SKM-1 (cell line): Measurements from ENCODE around the gene SLC25A15.
"Not testable (repeated sequence)": the region's sequence is repeated elsewhere in the genome, so short reads cannot be mapped to it uniquely, and the experiment has no call there.

Experiments used
- DNase-seq: peaks from one replicate; lab custom pipeline; 2025; ENCODE audit not compliant: unreplicated experiment; lab: John Stamatoyannopoulos, UW

SLC25A15 gene

DNA sequence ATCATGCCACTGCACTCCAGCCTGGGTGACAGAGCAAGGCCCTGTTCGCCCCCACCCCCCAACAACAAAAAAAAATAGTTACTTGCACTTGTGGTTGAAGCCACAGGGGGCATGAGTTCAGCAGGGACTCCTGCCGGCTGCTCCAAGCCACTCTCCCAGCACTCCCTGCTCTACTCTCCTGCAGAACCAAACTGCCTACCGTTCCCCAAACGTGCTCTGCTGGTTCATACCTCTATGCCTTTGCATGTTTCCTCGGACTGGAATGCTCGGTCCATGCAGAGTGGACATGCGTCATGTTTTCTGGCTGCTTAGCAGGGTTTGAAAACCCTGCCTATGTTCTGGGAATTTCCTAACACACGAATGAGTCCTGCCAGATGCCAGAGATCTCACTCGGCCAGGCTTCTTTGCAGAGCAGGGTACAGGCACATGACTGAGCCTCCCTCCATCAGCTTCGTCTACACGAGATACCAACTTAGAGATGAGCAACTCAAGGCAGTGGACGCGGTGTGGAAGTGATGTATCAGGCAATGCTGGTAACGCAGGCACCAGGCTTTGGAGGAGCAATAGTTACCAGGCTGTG is 8.5 kb upstream of the SLC25A15 start:
- peak; percentile 10 for DNase-seq

DNA sequence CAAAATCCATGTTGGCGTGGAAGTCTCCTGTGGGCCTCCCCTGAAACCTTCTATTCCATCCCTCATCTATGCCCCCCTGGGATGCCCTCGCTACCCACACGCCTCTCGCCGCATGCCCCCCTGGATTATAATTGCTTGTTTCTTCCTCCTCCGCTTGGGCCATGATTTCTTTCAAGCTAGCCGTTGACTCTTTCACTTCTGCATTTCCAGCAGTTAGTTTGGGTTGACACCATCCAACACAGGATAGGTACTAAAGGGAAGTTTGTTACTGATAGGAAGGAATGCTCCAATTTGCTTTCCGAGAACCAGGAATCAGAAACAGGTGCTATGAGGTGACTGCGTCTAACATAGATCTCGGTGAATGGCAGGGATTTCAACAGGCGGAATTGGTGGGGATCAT is 7.7 kb upstream of the SLC25A15 start:
- DNase-seq, result peak; percentile 15

DNA sequence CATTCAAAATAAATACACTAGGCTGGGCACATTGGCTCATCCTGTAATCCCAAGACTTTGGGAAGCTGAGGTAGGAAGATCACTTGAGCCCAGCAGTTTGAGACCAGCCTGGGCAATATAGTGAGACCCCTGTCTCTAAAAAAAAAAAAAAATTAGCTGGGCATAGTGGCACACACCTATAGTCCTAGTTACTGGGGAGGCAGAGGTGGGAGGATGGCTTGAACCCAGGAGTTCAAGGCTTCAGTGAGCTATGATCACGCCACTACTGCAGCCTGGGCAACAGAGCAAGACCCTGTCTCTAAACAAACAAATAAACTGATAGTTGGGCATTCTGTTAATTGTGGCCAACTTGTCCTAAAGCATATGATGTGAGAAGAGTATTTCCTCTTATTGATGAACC is 6.4 kb upstream of the SLC25A15 start:
- not testable (repeated sequence) for DNase-seq

DNA sequence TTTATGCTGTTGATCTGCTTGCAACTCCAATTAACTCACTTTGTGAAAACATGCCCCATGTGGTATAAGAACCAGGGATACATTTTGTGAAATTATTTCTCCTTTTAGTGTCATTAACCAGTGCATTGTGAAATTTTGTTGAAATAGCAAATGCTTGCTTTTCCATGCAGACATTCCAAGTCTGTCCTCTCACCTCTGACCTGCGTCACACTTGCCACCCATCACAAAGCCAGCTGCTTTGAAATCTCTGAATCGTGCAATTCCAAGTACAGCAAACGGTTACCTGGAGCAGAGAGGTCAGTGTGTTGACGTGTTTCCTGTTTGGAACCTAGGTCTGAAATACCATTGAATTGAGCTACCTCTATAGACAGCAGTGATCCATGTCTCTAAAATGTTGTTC is 4.9 kb upstream of the SLC25A15 start:
- DNase-seq, result no peak

DNA sequence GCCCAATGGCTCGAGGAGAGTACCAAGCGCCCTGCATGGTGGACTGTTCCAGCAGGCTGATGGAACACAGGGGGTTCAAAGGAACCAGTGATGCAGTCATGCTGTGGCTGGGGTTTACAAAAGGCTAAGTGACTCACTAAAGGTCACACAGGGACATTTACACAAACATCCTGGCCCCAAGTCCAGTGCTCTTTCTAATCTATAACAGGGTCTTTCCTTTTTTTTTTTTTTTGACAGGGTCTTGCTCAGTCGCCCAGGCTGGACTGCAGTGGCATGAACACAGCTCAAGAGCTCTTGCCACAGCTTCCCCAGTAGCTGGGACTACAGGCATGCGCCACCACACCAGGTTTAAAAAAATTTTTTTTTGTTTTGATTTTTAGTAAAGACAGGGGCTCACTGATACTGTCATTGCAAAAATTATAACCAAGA is 2.8 kb upstream of the SLC25A15 start:
- no peak for DNase-seq

DNA sequence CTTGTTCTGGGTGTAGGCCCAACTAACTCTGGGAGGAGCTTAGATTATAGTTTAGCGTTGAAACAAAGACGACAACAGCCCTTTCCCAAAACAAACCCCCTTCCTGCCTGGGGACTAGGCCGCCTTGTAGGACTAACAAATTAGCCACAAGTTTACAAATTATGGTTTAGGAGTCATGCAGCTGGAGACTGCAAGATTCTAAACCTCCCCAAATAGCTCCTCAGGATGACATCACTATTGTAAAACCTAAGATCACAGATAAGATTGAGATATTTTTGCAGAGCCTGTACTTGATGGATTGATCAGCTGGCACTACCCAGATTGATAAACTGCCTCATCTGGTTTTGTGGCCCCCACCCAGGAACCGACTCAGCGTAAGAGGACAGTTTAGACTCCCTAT is 2.3 kb upstream of the SLC25A15 start:
- no peak for DNase-seq

DNA sequence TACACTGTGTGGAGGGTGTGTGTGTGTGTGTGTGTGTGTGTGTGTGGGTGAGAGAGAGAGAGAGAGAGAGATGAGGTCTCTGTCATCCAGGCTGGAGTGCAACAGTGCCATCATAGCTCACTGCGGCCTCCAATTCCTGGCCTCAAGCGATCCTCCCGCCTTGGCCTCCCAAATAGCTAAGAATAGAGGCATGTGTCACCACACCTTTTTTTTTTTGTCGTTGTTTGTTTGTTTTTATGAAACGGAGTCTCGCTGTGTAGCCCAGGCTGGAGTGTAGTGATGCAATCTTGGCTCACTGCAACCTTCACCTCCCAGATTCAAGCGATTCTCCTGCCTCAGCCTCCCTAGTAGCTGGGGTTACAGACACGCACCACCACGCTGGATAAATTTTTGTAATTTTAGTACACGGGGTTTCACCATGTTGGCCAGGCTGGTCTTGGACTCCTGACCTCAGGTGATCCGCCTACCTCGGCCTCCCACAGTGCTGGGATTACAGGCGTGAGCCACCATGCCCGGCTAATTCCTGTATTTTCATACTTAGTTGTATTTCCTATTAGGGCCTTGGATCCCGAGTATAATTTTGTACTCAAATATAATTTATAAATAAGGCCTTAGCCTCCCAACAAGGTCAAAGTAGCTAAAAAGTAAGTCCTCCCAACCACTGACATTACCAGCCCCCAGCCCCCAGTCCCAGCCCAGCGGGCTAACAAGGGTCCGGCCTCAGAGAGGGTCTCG is 704 bp upstream of the SLC25A15 start:
- DNase-seq, result not testable (repeated sequence)

DNA sequence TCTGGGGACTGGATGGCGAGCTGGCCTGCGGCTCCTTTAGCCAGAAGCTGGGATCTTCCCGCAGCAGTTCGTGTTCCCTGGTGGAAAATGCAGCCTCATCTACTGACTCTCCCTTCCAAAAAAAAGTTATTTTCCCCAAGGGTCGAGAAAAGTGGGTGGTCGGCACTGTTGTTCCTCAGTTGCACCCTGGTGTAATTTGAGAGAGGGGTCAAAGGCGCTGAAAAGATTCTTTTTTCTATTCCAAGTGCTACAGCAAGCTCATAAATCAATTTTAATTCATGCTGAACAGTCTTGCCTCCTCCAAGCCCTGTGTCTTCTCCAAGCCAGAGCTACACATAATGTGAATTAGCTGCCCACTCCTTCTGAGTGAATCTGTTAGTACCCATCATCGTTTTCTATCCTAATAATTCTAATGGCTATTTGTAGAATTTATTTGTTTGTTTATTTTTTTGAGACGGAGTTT is 774 bp downstream of the SLC25A15 start:
- no peak for DNase-seq

DNA sequence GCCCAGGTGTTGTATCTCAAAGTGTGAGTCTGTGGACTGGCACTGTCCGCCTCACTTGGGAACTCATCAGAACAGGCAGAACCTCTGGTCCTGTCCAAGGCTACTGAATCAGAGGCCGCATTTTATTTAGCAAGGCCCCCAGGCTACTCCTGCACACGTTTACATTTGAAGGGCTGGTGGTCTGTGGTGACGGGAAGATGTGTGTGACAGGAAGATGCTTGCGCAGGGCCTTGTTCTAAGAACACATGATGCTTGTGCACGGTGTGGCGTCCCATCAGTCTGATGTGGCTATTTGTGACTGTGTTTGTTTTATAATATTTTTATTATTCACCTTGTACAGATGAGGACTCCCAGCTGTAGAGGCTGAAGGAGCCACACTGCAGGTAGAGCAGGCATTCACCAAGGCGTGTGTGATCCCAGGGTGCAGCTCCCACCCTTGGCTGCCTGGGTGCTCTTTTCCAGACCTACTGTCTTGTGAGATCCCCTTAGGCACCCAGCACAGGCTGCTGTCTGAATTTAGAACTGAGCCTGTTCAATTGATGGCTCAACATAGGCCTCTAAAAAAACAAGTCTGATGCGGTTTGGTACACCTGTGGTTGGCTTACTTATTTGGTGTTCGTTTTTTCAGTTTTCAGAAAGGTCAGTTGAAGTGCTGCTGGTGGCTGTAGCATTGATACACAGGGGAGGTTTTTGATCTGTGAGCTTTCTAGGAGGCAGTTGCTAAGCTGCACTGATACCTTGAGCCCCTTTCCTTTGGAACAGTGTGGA is 3.1 kb downstream of the SLC25A15 start:
- no peak for DNase-seq

DNA sequence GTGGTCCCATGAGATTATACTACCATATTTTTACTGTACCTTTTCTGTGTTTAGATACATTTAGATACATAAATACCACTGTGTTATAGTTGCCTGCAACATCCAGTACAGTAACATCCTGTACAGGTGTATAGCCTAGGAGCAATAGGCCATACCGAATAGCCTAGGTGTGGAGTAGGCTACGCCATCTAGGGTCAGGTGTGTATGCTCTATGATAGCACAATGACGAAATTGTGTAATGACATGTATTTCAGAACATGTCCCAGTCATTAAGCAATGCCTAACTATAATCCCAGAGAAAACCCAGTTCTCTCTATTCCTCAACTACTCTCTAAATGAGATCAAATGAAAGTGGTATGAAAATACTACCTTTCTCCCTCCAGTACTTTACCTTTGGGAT is 3.9 kb downstream of the SLC25A15 start:
- no peak for DNase-seq

DNA sequence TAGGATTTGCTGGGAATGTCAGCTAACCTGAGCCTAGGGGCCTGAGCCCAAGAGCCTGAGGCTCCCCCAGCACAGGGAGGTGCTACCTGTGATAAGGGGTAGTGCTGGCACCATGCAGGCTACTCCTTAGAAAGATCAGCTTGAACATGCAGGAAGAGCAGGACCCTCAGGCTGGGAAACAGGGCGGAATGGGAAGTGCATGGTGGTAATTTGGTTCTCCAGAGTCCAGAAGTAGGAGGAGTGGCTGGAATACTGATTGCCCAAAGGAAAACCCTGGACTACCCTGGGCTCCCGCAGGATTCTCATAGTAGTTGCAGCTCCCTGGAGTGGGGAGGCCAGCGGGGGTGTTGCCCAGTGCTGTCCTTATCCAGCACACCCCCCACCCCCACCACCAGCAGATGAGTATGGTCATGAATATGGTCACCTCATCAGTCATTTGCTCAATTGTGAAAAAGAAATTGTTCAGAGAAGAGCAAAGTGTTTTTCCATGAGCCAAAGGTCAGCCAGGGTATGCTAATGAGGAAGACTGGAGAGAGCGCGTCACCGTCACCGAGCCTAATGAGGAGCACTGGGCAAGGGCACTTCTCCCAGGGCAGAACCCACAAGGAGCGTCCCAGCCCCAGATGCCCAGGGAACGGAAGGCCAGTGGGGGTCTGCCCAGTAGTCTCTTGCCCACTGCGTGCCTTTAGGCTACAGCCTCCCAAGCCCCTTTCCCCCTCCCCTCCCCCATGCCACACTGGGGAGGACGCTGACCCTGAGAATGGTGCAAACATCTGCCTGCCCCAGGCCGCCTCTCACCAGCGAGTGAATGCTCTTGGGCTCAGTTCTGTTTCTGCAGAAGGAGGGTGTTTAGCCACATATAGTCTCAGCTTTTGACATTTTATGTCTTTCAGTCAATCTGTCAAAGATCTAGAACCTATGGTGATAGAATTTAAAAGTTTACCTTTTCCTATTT is 5.3 kb downstream of the SLC25A15 start:
- no peak for DNase-seq

DNA sequence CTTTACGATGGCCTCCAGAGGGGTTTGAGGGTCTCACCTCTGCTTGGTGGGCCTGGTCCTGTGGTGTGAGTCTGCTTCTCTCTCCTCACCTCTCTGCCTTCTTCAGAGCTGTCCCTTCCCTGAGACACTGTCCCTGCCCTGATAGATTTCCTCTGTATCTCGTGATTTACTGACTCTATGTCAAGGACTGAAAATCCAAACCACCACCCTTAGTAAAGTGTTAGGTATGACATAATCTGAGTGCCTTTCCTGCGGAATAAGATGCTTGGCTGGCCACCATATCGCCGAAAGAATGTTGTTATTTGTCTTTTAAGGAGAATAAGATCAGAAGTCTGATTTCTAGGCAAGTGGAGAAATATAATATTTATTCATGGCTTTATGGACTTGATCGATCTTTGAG is 7.2 kb downstream of the SLC25A15 start:
- DNase-seq, result no peak

DNA sequence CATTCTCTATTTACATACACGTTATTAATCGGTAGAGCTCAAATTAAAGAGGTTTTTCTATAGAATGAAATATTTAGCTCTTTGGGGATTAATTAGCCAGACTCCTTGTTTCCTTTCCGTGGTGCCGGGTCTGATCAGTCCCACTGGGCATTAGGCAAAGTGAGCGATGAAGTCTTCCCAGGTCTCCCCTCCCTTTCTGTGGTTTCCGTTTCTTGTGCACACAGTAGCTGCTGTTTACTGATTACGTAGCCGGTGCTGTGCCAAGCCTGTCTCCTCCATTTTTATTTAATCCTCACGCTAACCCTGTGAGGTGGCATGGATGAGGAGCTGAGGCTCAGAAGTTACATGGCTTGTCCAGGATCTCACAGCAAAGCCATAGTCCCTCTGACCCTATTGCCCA is 9.0 kb downstream of the SLC25A15 start:
- DNase-seq, result no peak

DNA sequence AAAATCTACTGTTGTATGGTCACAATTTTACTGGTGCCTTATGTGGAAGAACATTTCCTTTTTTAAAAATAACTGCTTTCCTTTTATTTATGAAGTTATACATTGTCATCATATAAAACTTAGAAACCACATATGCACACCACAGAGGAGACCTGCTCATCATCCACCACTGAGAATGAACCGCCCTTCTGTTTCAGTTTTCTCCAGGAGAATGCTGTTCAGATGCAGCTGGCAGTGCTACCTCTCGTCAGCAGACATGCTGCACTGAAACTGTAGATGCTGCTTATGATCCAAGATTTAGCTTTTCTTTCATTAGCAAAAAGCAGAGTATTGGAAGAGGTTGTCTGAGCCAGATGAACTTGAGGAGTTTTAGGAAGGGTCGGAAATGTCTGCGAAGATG is 10.1 kb downstream of the SLC25A15 start:
- DNase-seq, result no peak

DNA sequence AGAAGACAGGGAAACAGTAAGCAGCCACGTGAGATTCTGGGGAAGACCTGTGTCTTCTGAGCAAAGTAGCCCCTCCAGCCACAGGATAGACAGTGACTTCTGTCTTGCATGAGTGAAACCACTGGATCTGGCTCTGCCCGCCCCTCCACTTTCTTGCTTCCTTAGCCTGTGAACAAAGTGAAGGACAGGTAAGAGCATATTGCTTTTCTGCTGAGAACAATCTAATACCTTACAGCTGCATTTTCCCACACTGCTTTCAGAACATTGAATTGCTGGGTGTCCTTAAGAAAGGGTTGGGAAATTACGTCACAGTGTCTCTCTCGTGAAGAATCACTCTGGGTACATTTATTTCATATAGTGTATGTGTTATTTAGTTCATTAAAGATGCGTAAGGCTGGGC is 11.1 kb downstream of the SLC25A15 start:
- no peak for DNase-seq

DNA sequence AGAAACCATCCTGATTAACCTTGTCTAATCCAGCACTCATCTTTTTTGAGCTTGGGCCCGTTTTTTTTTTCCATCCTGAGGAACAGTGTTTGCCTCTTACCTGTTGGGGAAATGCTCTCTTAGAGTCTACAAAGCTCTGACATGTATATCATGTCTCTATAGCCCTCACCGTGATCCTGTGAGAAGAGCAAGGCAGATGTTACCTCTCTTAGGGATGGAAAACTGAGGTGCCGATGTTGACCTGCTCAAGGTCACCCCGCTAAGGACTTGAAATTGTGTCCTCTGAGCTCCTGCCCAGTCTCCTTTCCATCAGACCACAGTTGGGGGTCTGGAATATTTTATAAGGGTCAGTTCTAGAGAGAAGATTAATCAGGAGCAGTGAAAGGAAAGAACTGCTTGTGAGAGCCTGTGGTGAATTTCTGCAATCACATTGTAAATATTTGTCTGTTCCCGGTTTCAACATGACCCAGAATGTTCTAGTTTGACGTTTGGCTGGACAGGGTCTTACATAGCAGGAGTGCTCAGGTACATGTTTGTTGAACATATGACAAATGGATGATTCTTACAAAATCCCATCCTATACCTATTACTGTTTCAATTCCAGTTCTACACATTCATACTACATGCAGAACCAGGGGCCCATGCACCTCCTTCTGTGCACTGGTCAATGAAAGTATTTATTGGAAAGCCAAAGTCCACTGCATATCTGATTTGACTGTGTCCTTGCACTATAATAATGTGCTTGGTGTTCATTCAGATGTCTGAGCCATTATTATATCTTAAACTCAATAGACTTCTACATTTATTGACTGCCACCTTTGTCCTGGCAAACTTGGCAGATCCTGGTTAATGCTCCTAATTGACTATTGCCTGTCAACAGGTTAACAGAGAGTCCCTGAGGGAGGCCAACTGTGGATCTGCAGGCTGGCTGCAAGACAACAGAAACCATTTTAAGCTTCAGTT is 12.1 kb downstream of the SLC25A15 start:
- DNase-seq, result no peak

DNA sequence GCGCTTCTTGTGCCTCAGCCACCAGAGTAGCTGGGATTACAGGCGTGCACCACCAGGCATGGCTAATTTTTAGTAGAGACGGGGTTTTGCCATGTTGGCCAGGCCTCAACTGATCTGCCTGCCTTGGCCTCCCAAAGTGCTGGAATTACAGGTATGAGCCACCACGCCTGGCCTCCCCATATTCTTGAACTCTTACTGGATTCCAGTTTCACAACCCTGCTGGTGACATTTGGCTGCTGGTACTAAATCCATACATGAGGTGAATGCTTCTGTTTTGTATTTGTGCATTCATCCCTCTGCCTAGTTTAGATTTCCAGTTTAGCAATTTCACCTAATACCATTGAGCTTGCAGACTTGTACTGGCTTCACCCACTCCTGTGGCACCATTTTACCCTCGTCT is 13.9 kb downstream of the SLC25A15 start:
- DNase-seq, result no peak

DNA sequence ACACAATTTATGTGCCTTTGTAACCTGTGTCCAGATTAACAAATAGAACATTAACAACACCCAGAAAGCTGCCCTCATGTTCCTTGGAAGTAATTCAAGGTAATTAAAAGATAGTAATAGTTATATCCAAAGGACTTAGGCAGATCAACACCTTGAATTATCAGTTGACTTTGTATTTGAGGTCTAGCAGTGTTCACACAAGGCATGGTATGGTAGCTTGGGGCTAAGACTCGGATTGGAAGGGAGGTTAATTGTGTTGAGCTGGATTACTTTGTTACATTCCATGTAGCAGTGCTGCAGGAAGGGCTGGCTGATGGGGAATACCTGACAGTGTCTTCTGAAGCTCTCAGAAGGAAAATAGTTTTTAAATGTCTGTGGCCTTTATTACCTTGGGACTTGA is 16.8 kb downstream of the SLC25A15 start:
- DNase-seq, result no peak

DNA sequence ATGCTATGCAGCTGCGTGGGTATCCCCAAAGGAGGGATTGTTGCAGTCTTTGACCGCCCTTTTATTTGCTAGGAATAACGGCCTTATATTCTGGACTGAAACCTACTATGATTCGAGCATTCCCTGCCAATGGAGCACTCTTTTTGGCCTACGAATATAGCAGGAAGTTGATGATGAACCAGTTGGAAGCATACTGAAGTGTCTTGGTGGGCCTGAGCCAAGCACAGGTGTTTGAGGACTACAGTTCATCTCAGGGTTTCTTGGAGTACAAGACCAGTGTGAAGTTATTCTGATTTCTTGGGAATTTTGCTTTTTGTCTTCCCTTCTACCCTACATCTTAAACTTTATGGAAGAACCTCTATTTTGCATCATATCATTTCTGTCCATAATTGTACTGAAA is 20.1 kb downstream of the SLC25A15 start:
- DNase-seq, result no peak

DNA sequence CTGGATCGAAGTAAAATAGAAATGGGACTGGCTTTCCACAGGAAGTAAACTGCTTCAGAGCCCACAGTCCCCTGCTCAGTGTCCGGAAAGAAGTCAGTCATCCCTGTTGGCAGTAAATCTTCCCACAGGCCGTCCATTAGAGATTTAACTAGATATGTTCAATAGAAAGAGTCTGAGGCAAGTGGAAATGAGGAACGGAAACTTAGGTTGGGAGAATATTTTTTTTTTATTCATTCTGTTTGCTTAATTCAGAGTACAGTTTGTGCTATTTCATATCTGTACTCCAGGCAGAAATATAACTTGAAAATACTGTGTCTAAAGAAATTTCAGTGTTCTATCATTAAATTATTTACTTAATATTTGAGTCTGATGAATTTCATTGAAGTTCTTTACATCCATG is 22.7 kb downstream of the SLC25A15 start:
- DNase-seq, result no peak
